GM21515 (cell line): ENCODE data around the gene DHX40.
A peak's percentile ranks its signal among the peaks of the same experiment; 100 is the strongest.
"Not testable (repeated sequence)": the region's sequence is repeated elsewhere in the genome, so short reads cannot be mapped to it uniquely, and the experiment has no call there.

ENCODE experiments used
- ATAC-seq: cut with Tn5 transposase; IDR thresholded peaks from one replicate; pipeline ENCODE4 v1.9.1; 2021; ENCODE audit not compliant: unreplicated experiment

The DHX40 gene, protein sequence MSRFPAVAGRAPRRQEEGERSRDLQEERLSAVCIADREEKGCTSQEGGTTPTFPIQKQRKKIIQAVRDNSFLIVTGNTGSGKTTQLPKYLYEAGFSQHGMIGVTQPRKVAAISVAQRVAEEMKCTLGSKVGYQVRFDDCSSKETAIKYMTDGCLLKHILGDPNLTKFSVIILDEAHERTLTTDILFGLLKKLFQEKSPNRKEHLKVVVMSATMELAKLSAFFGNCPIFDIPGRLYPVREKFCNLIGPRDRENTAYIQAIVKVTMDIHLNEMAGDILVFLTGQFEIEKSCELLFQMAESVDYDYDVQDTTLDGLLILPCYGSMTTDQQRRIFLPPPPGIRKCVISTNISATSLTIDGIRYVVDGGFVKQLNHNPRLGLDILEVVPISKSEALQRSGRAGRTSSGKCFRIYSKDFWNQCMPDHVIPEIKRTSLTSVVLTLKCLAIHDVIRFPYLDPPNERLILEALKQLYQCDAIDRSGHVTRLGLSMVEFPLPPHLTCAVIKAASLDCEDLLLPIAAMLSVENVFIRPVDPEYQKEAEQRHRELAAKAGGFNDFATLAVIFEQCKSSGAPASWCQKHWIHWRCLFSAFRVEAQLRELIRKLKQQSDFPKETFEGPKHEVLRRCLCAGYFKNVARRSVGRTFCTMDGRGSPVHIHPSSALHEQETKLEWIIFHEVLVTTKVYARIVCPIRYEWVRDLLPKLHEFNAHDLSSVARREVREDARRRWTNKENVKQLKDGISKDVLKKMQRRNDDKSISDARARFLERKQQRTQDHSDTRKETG

DNA sequence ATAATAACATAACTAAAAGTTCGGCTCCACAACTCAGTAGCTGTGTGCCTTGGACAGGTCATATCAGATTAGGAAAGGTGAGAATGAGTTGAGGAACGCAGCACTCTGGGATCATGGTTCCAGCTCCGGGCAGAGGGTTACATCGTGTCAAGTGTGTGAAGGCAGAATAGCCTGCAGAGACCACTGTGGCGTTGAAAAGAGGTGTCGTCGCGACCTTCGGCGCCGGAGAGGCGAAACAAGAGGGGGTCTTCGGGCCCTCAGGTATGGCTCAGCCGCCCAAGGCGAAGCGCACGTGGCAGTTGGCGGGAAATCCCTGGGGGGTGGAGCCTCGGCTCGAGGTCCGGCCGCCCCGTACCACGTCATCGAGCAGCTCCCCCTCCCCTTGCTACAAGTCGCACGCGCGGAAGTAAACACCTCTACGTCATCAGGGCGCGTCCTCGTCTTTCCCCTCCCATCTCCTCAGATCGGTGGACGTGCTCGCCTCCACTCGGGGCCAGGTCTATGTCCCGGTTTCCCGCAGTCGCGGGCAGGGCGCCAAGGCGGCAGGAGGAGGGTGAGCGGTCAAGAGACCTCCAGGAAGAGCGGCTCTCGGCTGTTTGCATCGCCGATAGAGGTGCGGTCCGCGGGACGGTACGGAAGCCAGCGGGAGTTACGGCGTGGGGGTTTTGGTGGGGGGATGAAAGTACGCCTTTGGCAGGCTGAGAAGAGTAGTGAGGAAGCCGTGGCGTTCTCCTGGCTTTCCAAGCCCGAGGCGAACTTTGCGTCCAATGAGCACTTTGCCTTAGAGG lies at the start of gene DHX40:
TSS of gene DHX40 (plus strand) at position 440 of the 788 bp plus-strand sequence. CDS start at position 502, 62 bp downstream.
- peak; percentile 85 for ATAC-seq

GRCh38 chr17:59516451-59516850 lies 49.0 kb upstream of the DHX40 start:
- ATAC-seq: no peak

- ATAC-seq: no peak
Measured at GRCh38 chr17:59519132-59519531, 46.3 kb upstream of the DHX40 start.

DNA sequence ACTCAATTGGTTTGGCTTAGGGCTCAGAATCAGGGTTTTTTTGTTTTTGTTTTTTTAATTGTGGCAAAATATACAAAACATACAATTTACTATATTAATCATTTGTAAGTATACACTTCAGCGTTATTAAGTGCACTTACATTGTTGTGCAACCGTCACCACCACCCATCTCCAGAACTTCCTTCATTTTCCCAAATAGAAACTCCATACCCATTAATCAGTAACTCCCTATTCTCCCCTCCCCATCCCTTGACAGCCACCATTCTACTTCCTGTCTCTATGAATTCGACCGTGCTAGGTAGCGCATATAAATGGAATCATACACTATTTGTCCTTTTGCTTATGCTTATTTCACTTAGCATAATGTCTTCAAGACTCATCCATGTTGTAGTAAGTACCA lies 45.2 kb upstream of the DHX40 start:
- no peak for ATAC-seq

GRCh38 chr17:59521465-59522126 lies 43.8 kb upstream of the DHX40 start:
- no peak for ATAC-seq

DNA sequence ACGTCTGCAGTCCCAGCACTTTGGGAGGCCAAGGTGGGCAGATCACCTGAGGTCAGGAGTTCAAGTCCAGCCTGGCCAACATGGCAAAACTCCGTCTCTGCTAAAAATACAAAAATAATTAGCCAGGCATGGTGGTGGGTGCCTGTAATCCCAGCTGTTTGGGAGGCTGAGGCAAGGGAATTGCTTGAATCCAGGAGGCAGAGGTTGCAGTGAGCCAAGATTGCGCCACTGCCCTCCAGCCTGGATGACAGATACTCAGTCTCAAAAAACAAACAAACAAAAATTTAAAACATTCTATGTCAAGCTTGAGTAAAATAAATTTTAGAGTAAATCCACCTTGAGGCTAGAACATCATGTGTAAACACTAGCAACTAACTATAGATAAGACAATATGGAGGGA lies 40.5 kb upstream of the DHX40 start:
- ATAC-seq: not testable (repeated sequence)

DNA sequence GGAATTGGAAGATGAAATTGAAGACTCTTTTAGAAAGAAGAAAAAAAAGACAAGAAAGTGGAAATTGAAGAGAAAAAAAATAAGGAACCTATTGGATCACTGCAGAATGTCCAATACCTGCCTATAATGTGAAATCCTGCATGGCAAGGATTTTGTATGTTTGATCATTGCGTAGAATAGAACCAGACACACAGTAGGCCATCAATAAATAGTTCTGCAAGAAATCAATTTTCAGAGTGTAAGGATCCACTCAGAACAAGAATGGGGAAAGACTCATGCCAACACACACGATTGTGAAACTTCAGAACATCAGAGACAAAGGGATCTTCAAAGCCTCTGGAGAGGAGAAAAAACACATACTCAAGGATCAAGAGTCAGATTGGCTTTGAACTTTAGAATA lies 39.7 kb upstream of the DHX40 start:
- no peak for ATAC-seq

GRCh38 chr17:59526451-59526850 lies 39.0 kb upstream of the DHX40 start:
- ATAC-seq: no peak

GRCh38 chr17:59527325-59527917 lies 38.0 kb upstream of the DHX40 start:
- ATAC-seq: no peak

DNA sequence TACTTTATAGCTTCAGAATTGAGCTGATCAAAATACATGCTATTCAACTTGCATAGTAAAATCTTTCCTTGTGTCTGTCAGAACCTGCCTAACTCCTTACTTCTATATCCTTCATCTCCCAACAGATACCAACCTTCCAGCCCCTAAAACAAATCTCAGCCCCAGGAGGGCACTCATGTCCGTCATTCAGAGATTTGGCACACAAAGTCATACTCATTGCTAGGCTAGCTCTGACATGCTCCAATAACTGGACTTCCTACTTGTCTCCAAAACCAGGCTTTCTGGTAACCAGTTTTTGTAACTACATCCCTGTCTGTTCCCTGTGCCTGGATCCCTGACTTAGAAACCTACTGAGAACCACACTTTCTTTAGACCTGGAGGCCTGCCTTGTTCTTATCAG lies 37.5 kb upstream of the DHX40 start:
- ATAC-seq: no peak

GRCh38 chr17:59530531-59530930 lies 34.9 kb upstream of the DHX40 start:
- ATAC-seq: no peak

GRCh38 chr17:59533694-59534093 lies 31.7 kb upstream of the DHX40 start:
- no peak for ATAC-seq

DNA sequence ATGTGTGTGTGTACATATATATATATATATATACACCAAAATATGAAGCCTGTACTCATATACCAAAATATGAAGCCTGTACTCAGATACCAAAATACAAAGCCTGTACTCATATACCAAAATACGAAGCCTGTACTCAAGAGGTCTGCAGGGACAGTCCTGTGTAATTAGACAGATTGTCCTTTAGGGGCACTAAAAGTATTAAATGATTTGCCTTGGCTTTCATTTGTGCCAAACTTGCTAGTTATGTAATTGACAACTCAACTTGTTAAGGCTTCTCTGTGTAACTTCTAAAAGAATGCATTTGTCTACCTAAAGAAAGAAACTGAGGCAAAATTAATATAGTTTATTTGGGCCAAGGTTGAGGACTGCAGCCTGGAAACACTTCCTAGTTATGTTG lies 30.8 kb upstream of the DHX40 start:
- no peak for ATAC-seq

GRCh38 chr17:59538195-59538909 lies 27.1 kb upstream of the DHX40 start:
- no peak for ATAC-seq

DNA sequence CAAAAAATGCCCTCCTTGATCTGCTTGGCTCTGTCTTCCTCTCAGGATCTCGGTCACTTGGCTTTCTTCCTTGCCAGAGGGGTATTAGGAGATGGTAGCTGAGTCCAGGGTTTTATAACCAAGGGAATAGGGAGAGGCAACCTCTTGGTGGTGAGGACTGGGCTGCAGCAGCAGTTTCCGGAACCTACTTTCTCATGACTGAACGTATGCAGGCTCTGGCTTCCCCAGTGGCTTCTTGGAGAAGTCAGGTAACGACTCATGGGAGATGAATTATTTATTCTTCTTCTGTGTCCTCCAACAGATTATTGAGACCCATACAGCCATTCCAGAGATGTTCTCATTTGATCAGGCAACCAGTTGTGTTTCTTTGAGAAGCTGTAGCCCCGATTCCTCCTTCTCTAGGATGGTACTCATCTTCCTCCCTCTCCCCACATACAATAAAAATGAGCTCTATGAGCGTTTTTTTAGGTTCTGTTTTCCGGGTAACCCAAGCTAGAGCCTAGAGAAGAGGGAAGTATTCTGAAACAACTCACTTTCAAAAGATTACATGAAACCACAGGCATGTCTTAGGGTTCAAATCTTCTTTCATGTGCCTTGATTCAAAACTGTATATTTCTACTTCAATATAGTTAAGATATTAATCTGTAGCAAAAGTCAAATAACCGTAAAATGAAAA lies 22.3 kb upstream of the DHX40 start:
- no peak for ATAC-seq

DNA sequence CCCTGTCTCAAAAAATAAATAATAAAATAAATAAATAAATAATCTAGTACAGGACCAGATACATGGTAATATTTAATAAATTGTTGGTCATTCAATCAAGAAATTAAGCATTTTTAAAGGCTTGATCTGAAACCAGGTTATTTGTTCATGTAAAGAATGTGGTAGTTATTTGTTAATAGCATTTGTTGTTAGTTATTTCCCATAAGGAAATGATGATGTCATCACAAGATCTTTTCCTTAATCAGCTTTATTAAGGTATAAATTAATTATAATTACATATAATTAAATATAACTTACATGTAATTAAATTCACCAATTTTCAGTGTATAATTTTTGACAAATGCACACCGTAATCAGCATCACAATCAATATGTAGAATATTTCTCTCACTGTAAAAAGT lies 19.5 kb upstream of the DHX40 start:
- ATAC-seq: no peak

GRCh38 chr17:59547131-59547915 lies 18.1 kb upstream of the DHX40 start:
- ATAC-seq: no peak

DNA sequence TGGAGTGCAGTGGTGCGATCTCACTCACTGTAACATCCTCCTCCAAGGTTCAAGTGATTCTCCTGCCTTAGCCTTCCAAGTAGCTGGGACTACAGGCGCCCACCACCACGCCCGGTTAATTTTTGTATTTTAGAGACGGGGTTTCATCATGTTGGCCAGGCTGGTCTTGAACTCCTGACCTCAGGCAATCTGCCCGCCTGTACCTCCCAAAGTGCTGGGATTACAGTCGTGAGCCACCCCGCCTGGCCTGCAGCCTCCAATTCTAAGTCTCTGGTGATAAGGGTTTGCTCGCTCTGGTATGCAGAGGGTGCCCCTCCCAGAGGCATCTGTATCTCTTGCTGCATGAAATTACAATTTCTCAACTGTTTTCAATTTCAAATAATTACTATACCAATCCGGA lies 16.4 kb upstream of the DHX40 start:
- not testable (repeated sequence) for ATAC-seq

DNA sequence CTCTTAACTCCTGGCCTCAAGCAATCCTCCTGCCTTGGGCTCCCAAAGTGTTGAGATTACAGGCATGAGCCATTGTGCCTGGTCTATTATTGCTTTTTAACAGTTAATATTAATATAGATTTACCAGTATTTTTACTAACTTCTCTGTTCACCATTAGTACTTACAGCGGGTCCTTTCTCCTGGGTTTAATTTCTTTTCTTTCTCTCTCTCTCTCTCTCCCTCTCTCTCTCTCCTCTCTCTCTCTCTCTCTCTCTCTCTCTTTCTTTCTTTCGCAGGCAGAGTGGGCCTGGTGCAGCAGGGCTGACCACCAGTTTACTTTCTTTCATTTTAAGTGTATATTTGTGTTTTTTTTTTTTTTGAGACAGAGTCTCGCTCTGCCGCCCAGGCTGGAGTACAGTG lies 14.7 kb upstream of the DHX40 start:
- no peak for ATAC-seq
